ENCODE results near the gene HIF3A. TPM values are rescaled to one million over a fixed set of nuclear protein-coding genes. Genes with fewer than 3 reads are reported as not detected.
"Not testable (repeated sequence)": the region's sequence is repeated elsewhere in the genome, so short reads cannot be mapped to it uniquely, and the experiment has no call there.

The HIF3A gene
- total RNA-seq, 1 experiment from 2014 or later: not detected

GRCh38 chr19:46256855-46257254, 40.0 kb upstream of the HIF3A start:
- intact Hi-C loops (cut with micrococcal nuclease): loop anchor here (1.0 kb wide), 1 partner anchor 35 kb away; no protein-coding TSS in a partner anchor
- Mint-ChIP-seq H3K36me3 (ENCODE audit: insufficient read depth, unreplicated experiment) (no peaks in the 10 kb centered on the region), H3K4me3 (ENCODE audit: unreplicated experiment) (no peak overlapping the region), H3K27me3 (ENCODE audit: insufficient read depth, unreplicated experiment) (peaks cover 1% of the 10 kb centered on the region), H3K27ac (ENCODE audit: low read depth, unreplicated experiment) (no peak overlapping the region), H3K4me1 (ENCODE audit: insufficient read depth, unreplicated experiment) (peaks cover 16% of the 10 kb centered on the region), H3K9me3 (ENCODE audit: unreplicated experiment) (no peaks in the 10 kb centered on the region)
- no TSS peak for BruUV-seq (replicated peaks)
- TF ChIP-seq, protein P1, sequence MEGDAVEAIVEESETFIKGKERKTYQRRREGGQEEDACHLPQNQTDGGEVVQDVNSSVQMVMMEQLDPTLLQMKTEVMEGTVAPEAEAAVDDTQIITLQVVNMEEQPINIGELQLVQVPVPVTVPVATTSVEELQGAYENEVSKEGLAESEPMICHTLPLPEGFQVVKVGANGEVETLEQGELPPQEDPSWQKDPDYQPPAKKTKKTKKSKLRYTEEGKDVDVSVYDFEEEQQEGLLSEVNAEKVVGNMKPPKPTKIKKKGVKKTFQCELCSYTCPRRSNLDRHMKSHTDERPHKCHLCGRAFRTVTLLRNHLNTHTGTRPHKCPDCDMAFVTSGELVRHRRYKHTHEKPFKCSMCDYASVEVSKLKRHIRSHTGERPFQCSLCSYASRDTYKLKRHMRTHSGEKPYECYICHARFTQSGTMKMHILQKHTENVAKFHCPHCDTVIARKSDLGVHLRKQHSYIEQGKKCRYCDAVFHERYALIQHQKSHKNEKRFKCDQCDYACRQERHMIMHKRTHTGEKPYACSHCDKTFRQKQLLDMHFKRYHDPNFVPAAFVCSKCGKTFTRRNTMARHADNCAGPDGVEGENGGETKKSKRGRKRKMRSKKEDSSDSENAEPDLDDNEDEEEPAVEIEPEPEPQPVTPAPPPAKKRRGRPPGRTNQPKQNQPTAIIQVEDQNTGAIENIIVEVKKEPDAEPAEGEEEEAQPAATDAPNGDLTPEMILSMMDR (IDR thresholded peaks at IDR 0.05; ENCODE audit: unreplicated experiment): no peak
- DNase-seq (ENCODE audit: unreplicated experiment): peak; percentile 62
- ChIA-PET CTCF (interaction anchor here (0.7 to 1.7 kb wide), 5 partner anchors 9 to 441 kb away, joined by 3 to 6 read pairs (median 3); no protein-coding TSS in a partner anchor), POLR2A (interaction anchor here (0.7 to 1.0 kb wide), 2 partner anchors 21 to 109 kb away, joined by 3 read pairs; no protein-coding TSS in a partner anchor)

DNA sequence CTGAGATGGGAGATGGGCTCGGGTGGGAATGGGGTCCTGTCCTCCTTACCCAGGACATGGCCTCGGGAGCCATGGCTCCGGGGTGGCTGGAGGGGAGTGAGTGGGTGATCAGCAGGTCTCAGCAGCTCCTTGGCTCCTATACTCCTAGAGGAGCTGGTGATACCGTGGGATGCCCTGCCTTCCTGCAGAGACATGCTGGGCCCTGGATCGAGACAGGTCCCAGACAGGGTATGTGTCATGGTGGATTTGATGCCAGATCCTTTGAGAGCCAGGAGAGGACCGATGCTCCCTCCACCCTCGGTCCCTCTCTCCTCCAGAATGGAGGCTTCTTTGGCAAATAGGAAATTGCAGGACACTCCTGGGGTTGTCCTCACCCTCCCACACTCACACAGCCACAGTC, 35.3 kb upstream of the HIF3A start:
- BruUV-seq (replicated peaks); H3K27ac Mint-ChIP-seq (ENCODE audit: low read depth, unreplicated experiment); intact Hi-C loops (cut with micrococcal nuclease); H3K36me3 Mint-ChIP-seq (ENCODE audit: insufficient read depth, unreplicated experiment); H3K27me3 Mint-ChIP-seq (ENCODE audit: insufficient read depth, unreplicated experiment); DNase-seq (ENCODE audit: unreplicated experiment); H3K9me3 Mint-ChIP-seq (ENCODE audit: unreplicated experiment); H3K4me3 Mint-ChIP-seq (ENCODE audit: unreplicated experiment): not testable (repeated sequence)
- H3K4me1 Mint-ChIP-seq (ENCODE audit: insufficient read depth, unreplicated experiment): peaks cover 26% of the 10 kb centered on the region
- CTCF ChIA-PET: interaction anchor here (6.3 to 11.1 kb wide), 2 partner anchors 69 to 182 kb away, joined by 88 to 265 read pairs; no protein-coding TSS in a partner anchor
- POLR2A ChIA-PET: interaction anchor here (1.2 kb wide), 1 partner anchor 184 kb away, joined by 4 read pairs; no protein-coding TSS in a partner anchor

DNA sequence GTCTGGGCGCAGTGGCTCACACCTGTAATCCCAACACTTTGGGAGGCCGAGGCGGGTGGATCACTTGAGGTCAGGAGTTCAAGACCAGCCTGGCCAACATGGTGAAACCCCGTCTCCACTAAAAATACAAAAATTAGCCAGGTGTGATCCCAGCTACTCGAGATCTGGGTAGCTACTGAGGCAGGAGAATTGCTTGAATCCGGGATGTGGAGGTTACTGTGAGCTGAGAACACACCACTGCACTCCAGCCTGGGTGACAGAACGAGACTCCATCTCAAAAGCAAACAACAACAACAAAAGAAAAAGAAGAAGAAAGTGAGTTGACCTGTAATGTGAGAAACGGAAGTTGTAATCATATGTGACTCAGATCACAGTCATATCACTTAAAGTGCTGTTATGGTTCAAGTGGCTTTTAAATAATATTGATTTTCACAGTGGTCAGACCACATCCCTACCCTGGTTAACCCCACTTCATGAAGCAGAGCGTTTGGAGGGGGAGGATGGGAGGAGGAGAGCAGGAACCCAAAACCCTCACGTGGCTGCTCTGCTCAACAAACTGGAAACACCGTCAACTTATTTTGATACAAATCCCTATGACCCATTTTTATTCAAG, 34.1 kb upstream of the HIF3A start:
- H3K36me3 Mint-ChIP-seq (ENCODE audit: insufficient read depth, unreplicated experiment); H3K27ac Mint-ChIP-seq (ENCODE audit: low read depth, unreplicated experiment); H3K9me3 Mint-ChIP-seq (ENCODE audit: unreplicated experiment); H3K27me3 Mint-ChIP-seq (ENCODE audit: insufficient read depth, unreplicated experiment); intact Hi-C loops (cut with micrococcal nuclease); H3K4me3 Mint-ChIP-seq (ENCODE audit: unreplicated experiment); BruUV-seq (replicated peaks): not testable (repeated sequence)
- POLR2A ChIA-PET: interaction anchor here (1.0 to 1.2 kb wide), 2 partner anchors 32 to 185 kb away, joined by 3 to 4 read pairs; no protein-coding TSS in a partner anchor
- peak; percentile 45 for DNase-seq (ENCODE audit: unreplicated experiment)
- peaks cover 17% of the 10 kb centered on the region for H3K4me1 Mint-ChIP-seq (ENCODE audit: insufficient read depth, unreplicated experiment)
- CTCF ChIA-PET: interaction anchor here (0.7 to 11.1 kb wide), 6 partner anchors 67 to 235 kb away, joined by 3 to 265 read pairs (median 26); partner anchors contain the start of gene IGFL4

DNA sequence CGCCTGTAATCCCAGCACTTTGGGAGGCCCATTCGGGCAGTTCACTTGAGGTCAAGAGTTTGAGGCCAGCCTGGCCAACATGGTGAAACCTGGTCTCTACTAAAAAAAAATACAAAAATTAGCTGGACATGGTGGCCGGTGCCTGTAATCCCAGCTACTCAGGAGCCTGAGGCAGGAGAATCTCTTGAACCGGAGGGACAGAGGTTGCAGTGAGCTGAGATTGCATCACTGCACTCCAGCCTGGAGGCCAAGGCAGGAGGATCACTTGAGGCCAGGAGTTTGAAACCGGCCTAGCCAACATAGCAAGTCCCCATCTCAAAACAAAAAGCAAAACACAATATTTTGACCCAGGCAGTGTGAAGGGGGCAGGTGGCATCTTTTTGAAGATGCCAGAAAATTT, 32.0 kb upstream of the HIF3A start:
- peaks cover 11% of the 10 kb centered on the region for H3K4me1 Mint-ChIP-seq (ENCODE audit: insufficient read depth, unreplicated experiment)
- not testable (repeated sequence) for H3K27me3 Mint-ChIP-seq (ENCODE audit: insufficient read depth, unreplicated experiment); H3K4me3 Mint-ChIP-seq (ENCODE audit: unreplicated experiment); H3K36me3 Mint-ChIP-seq (ENCODE audit: insufficient read depth, unreplicated experiment); H3K27ac Mint-ChIP-seq (ENCODE audit: low read depth, unreplicated experiment); DNase-seq (ENCODE audit: unreplicated experiment); BruUV-seq (replicated peaks); H3K9me3 Mint-ChIP-seq (ENCODE audit: unreplicated experiment)
- ChIA-PET POLR2A (interaction anchor here (0.5 to 2.0 kb wide), 9 partner anchors 43 to 195 kb away, joined by 3 to 9 read pairs (median 3); no protein-coding TSS in a partner anchor), CTCF (interaction anchor here (0.6 to 11.1 kb wide), 29 partner anchors 8 to 245 kb away, joined by 3 to 265 read pairs (median 4); partner anchors contain the start of genes IGFL4 and PPP5C)
- intact Hi-C loops (cut with micrococcal nuclease): loop anchor here (1.0 to 2.0 kb wide), 5 partner anchors 42 to 236 kb away; no protein-coding TSS in a partner anchor

GRCh38 chr19:46265217-46265828, 31.5 kb upstream of the HIF3A start:
- CTCF ChIA-PET: interaction anchor here (0.6 to 11.1 kb wide), 35 partner anchors 8 to 256 kb away, joined by 3 to 265 read pairs (median 4); partner anchors contain the start of genes IGFL4 and PPP5C
- Mint-ChIP-seq H3K36me3 (ENCODE audit: insufficient read depth, unreplicated experiment) (no peaks in the 10 kb centered on the region), H3K4me3 (ENCODE audit: unreplicated experiment) (no peak overlapping the region), H3K4me1 (ENCODE audit: insufficient read depth, unreplicated experiment) (peaks cover 11% of the 10 kb centered on the region), H3K27ac (ENCODE audit: low read depth, unreplicated experiment) (no peak overlapping the region), H3K9me3 (ENCODE audit: unreplicated experiment) (no peaks in the 10 kb centered on the region), H3K27me3 (ENCODE audit: insufficient read depth, unreplicated experiment) (no peaks in the 10 kb centered on the region)
- no TSS peak for BruUV-seq (replicated peaks)
- TF ChIP-seq, protein P1 (IDR thresholded peaks at IDR 0.05; ENCODE audit: unreplicated experiment): peak; percentile 93
- intact Hi-C loops (cut with micrococcal nuclease): loop anchor here (1.0 to 2.0 kb wide), 5 partner anchors 43 to 237 kb away; no protein-coding TSS in a partner anchor
- POLR2A ChIA-PET: interaction anchor here (0.5 to 2.0 kb wide), 12 partner anchors 24 to 237 kb away, joined by 3 to 9 read pairs (median 3); no protein-coding TSS in a partner anchor
- DNase-seq (ENCODE audit: unreplicated experiment): peak; percentile 90

Data from MCF 10A (cell line).